WTC11 (cell line): ENCODE data around the gene TMEM63B. TPM values are rescaled to one million over a fixed set of nuclear protein-coding genes. Genes with fewer than 3 reads are reported as not detected.

ENCODE experiments used
- ATAC-seq: fragments of 200-7000 bp; cut with Tn5 transposase; 2 replicates; pipeline ENCODE4 v1.10.0; 2021; ENCODE audit warnings: mild to moderate bottlenecking, moderate library complexity
- CTCF ChIA-PET: fragments of 300-600 bp; sonication (Branson Sonifier 250); formaldehyde crosslinking; loops from one replicate; lab custom pipeline; 2021; ENCODE audit warnings: antibody characterized with exemption; lab: Charles Lee
- POLR2A ChIA-PET: fragments of 350-600 bp; sonication (Branson Sonifier 250); formaldehyde crosslinking; loops from one replicate; lab custom pipeline; 2021; ENCODE audit warnings: antibody characterized with exemption; lab: Charles Lee
- DNase-seq: peaks from one replicate; pipeline ENCODE4 v3.0.0; 2021; ENCODE audit warnings: low spot score
- H3K27ac Mint-ChIP-seq: 2 replicates; pipeline ENCODE4 v1.8.0; 2021; ENCODE audit warnings: mixed read lengths
- H3K27me3 Mint-ChIP-seq: 2 replicates; pipeline ENCODE4 v1.8.0; 2021; ENCODE audit warnings: low read depth, mild to moderate bottlenecking, moderate library complexity, mixed read lengths
- H3K36me3 Mint-ChIP-seq: 2 replicates; pipeline ENCODE4 v1.8.0; 2021; ENCODE audit warnings: mixed read lengths
- H3K4me1 Mint-ChIP-seq: 2 replicates; pipeline ENCODE4 v1.8.0; 2022; ENCODE audit warnings: mixed read lengths
- H3K4me3 Mint-ChIP-seq: 2 replicates; pipeline ENCODE4 v1.8.0; 2021; ENCODE audit warnings: mild to moderate bottlenecking, moderate library complexity, mixed read lengths
- H3K9me3 Mint-ChIP-seq: 2 replicates; pipeline ENCODE4 v1.8.0; 2021; ENCODE audit warnings: mixed read lengths
- AR ChIP-seq: fragments of 250-450 bp; sonication (Bioruptor Pico); IDR thresholded peaks from 2 replicates; pipeline ENCODE4 v1.9.0; 2021; ENCODE audit warnings: mild to moderate bottlenecking
- ATF2 ChIP-seq: sonication (generic); formaldehyde crosslinking; IDR thresholded peaks from 2 replicates; pipeline ENCODE4 v1.8.1; 2022; ENCODE audit warnings: low read depth, missing genetic modification reagents, borderline replicate concordance
- E2F5 ChIP-seq: sonication (generic); formaldehyde crosslinking; IDR thresholded peaks from 2 replicates; pipeline ENCODE4 v1.8.1; 2022; ENCODE audit warnings: mild to moderate bottlenecking, moderate library complexity, missing genetic modification reagents
- EMX1 ChIP-seq: fragments of 250-450 bp; sonication (Bioruptor Pico); IDR thresholded peaks from 2 replicates; pipeline ENCODE4 v1.8.0; 2021; ENCODE audit warnings: mild to moderate bottlenecking
- ETV6 ChIP-seq: sonication (generic); formaldehyde crosslinking; IDR thresholded peaks from 2 replicates; pipeline ENCODE4 v1.8.1; 2022; ENCODE audit warnings: mild to moderate bottlenecking, missing genetic modification reagents
- FOXJ3 ChIP-seq: sonication (generic); formaldehyde crosslinking; IDR thresholded peaks from 2 replicates; pipeline ENCODE4 v1.9.0; 2021; ENCODE audit warnings: missing genetic modification reagents, mild to moderate bottlenecking, borderline replicate concordance
- FOXP1 ChIP-seq: sonication (generic); formaldehyde crosslinking; IDR thresholded peaks from 2 replicates; pipeline ENCODE4 v1.8.0; 2022; ENCODE audit warnings: missing genetic modification reagents, mild to moderate bottlenecking, moderate library complexity, borderline replicate concordance
- FOXP4 ChIP-seq: sonication (generic); formaldehyde crosslinking; IDR thresholded peaks from 2 replicates; pipeline ENCODE4 v1.8.0; 2022; ENCODE audit warnings: mild to moderate bottlenecking, missing genetic modification reagents
- GABPB1 ChIP-seq: sonication (generic); formaldehyde crosslinking; IDR thresholded peaks from 2 replicates; pipeline ENCODE4 v1.8.1; 2023; ENCODE audit warnings: mild to moderate bottlenecking, missing genetic modification reagents
- JAZF1 ChIP-seq: fragments of 250-450 bp; sonication (Bioruptor Pico); IDR thresholded peaks from 2 replicates; pipeline ENCODE4 v1.9.0; 2021; ENCODE audit warnings: moderate library complexity, mild to moderate bottlenecking, inconsistent platforms
- JUN ChIP-seq: sonication (generic); formaldehyde crosslinking; IDR thresholded peaks from 2 replicates; pipeline ENCODE4 v1.8.0; 2023; ENCODE audit warnings: mild to moderate bottlenecking, missing genetic modification reagents
- KAT7 ChIP-seq: sonication (generic); formaldehyde crosslinking; IDR thresholded peaks from 2 replicates; pipeline ENCODE4 v1.8.1; 2023; ENCODE audit warnings: missing genetic modification reagents, mild to moderate bottlenecking, borderline replicate concordance
- NFATC4 ChIP-seq: fragments of 250-450 bp; sonication (Bioruptor Pico); IDR thresholded peaks from 2 replicates; pipeline ENCODE4 v1.9.0; 2021; ENCODE audit warnings: mild to moderate bottlenecking
- NR1H2 ChIP-seq: sonication (generic); formaldehyde crosslinking; IDR thresholded peaks from 2 replicates; pipeline ENCODE4 v1.9.0; 2021; ENCODE audit warnings: mild to moderate bottlenecking, moderate library complexity, missing genetic modification reagents
- NR3C1 ChIP-seq: sonication (generic); formaldehyde crosslinking; conservative IDR thresholded peaks from 2 replicates; pipeline ENCODE4 v1.8.1; 2023; ENCODE audit warnings: low read depth, mild to moderate bottlenecking, missing genetic modification reagents
- OVOL2 ChIP-seq: fragments of 250-450 bp; sonication (Bioruptor Pico); IDR thresholded peaks from 2 replicates; pipeline ENCODE4 v1.9.0; 2021; ENCODE audit warnings: mild to moderate bottlenecking, borderline replicate concordance
- RELA ChIP-seq: sonication (generic); formaldehyde crosslinking; IDR thresholded peaks from 2 replicates; pipeline ENCODE4 v1.8.1; 2022; ENCODE audit warnings: missing genetic modification reagents, mild to moderate bottlenecking, borderline replicate concordance
- SOX15 ChIP-seq: fragments of 250-450 bp; sonication (Bioruptor Pico); IDR thresholded peaks from 2 replicates; pipeline ENCODE4 v1.9.0; 2021; ENCODE audit warnings: mild to moderate bottlenecking
- SP1 ChIP-seq: sonication (generic); formaldehyde crosslinking; conservative IDR thresholded peaks from 2 replicates; pipeline ENCODE4 v1.8.1; 2022; ENCODE audit warnings: missing genetic modification reagents
- TCF7 ChIP-seq: sonication (generic); formaldehyde crosslinking; IDR thresholded peaks from 2 replicates; pipeline ENCODE4 v1.8.0; 2022; ENCODE audit warnings: mild to moderate bottlenecking, low read depth, missing genetic modification reagents, moderate library complexity
- TP53 ChIP-seq: sonication (generic); formaldehyde crosslinking; IDR thresholded peaks from 2 replicates; pipeline ENCODE4 v1.8.1; 2023; ENCODE audit warnings: mild to moderate bottlenecking, missing genetic modification reagents
- ZNF138 ChIP-seq: sonication (generic); formaldehyde crosslinking; conservative IDR thresholded peaks from 2 replicates; pipeline ENCODE4 v1.8.1; 2022; ENCODE audit warnings: mild to moderate bottlenecking, moderate library complexity, missing genetic modification reagents
- ZNF425 ChIP-seq: fragments of 250-450 bp; sonication (Bioruptor Pico); conservative IDR thresholded peaks from 2 replicates; pipeline ENCODE4 v1.9.0; 2021; ENCODE audit warnings: mild to moderate bottlenecking
- total RNA-seq: library from RNA; stranded (reverse); gene quantifications from 3 replicates; pipeline ENCODE4 v1.2.3, GENCODE V29; 2021
- TF ChIP-seq, protein P1 (sequence below): sonication (generic); formaldehyde crosslinking; IDR thresholded peaks from 2 replicates; pipeline ENCODE4 v1.8.0; 2022; ENCODE audit warnings: mild to moderate bottlenecking, missing genetic modification reagents
- TF ChIP-seq, protein P2 (sequence below): sonication (generic); formaldehyde crosslinking; IDR thresholded peaks from 2 replicates; pipeline ENCODE4 v1.8.1; 2022; ENCODE audit warnings: missing genetic modification reagents, borderline replicate concordance

TMEM63B gene
- total RNA-seq, 1 experiment from 2014 or later, result 72.8 TPM

DNA sequence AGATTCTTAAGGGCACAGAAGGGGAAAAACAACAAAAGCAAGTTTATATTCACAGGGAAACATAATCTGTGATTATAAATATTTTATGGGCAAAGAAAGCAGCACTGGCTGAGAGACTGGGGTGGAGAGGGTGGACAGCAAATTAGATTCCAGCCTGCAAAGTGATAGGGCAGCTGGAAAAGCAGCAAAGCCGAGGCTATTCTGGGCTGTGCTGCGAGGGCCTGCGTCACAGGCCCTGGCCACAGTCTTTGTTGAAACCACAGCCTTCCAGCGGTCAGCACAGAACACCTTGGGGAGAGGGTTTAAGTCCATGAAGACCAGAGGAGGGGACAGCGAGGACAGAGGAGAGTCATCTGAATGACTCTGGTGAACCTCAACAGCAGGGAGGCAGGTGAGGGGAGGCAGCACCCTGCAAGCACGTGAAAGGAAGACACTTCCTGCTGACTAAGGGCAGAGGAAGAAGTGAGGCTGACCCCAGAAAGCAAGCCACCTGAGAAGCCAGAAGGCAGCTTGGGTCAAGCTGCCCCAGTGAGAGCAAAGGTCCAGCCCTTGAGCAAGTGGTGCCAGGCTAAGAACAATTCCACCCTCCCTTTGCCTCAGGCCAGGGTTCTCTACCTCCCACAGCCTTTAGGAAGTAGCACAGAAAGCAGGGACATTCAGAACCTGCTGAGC is 17.2 kb upstream of the TMEM63B start:
- H3K4me1 Mint-ChIP-seq, result no peaks in the 10 kb centered on the region
- no peaks in the 10 kb centered on the region for H3K27me3 Mint-ChIP-seq
- DNase-seq (no peak), ATAC-seq (no peak)
- peak overlapping the region; percentile 81; the same call in 1 of the 2 replicates for H3K27ac Mint-ChIP-seq
- H3K36me3 Mint-ChIP-seq, result peaks cover 72% of the 10 kb centered on the region
- H3K9me3 Mint-ChIP-seq, result no peaks in the 10 kb centered on the region
- H3K4me3 Mint-ChIP-seq, result no peak overlapping the region
- ChIA-PET CTCF (interaction anchor here (1.0 kb wide), 1 partner anchor 14 kb away, joined by 3 read pairs; no protein-coding TSS in a partner anchor), POLR2A (interaction anchor here (0.6 kb wide), 1 partner anchor 146 kb away, joined by 4 read pairs; no protein-coding TSS in a partner anchor)
- TF ChIP-seq ETV6 (CRISPR knock-in tag) (no peak), FOXP4 (CRISPR knock-in tag) (no peak), AR (no peak), NR3C1 (CRISPR knock-in tag) (no peak), TCF7 (no peak), GABPB1 (CRISPR knock-in tag) (no peak), ATF2 (no peak), NFATC4 (CRISPR knock-in tag) (no peak), ZNF425 (no peak), TP53 (CRISPR knock-in tag) (no peak), E2F5 (CRISPR knock-in tag) (no peak), OVOL2 (no peak), KAT7 (no peak), FOXJ3 (no peak), SOX15 (CRISPR knock-in tag) (no peak)
- TF ChIP-seq, protein P1, sequence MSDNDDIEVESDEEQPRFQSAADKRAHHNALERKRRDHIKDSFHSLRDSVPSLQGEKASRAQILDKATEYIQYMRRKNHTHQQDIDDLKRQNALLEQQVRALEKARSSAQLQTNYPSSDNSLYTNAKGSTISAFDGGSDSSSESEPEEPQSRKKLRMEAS (CRISPR knock-in tag), result no peak

DNA sequence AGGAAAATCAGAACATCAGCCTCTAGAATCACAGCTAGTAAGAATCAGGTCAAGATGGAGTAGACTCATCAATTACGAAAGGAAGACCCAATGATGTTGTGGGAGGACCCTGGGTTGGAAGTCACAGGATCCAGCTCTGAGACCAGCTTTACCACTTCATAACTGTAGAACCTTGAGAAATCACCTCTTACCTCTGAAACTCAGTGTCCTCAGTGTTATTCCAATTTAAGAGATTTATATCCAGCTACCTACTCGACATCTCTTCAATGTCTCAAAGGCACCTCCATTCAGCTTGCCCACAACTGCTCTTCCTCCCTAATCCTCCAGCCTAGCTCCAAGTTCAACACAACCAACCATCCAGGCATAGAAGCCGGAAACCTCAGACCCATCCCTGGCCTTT is 16.4 kb upstream of the TMEM63B start:
- Mint-ChIP-seq H3K4me3 (no peak overlapping the region), H3K9me3 (no peaks in the 10 kb centered on the region), H3K27me3 (no peaks in the 10 kb centered on the region)
- CTCF ChIA-PET, result interaction anchor here (1.0 to 2.3 kb wide), 4 partner anchors 11 to 14 kb away, joined by 3 to 9 read pairs (median 4); no protein-coding TSS in a partner anchor
- TF ChIP-seq ZNF138 (CRISPR knock-in tag) (no peak), RELA (CRISPR knock-in tag) (no peak), FOXP1 (no peak), SP1 (no peak), JUN (CRISPR knock-in tag) (no peak), EMX1 (CRISPR knock-in tag) (no peak), OVOL2 (no peak), JAZF1 (no peak), TP53 (CRISPR knock-in tag) (no peak), NR1H2 (CRISPR knock-in tag) (no peak)
- TF ChIP-seq, protein P2, sequence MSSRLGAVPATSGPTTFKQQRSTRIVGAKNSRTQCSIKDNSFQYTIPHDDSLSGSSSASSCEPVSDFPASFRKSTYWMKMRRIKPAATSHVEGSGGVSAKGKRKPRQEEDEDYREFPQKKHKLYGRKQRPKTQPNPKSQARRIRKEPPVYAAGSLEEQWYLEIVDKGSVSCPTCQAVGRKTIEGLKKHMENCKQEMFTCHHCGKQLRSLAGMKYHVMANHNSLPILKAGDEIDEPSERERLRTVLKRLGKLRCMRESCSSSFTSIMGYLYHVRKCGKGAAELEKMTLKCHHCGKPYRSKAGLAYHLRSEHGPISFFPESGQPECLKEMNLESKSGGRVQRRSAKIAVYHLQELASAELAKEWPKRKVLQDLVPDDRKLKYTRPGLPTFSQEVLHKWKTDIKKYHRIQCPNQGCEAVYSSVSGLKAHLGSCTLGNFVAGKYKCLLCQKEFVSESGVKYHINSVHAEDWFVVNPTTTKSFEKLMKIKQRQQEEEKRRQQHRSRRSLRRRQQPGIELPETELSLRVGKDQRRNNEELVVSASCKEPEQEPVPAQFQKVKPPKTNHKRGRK (CRISPR knock-in tag), result no peak
- TF ChIP-seq, all 79 proteins: peak for 0
- H3K36me3 Mint-ChIP-seq, result peaks cover 73% of the 10 kb centered on the region
- DNase-seq (no peak), ATAC-seq (no peak)
- H3K27ac Mint-ChIP-seq, result no peak overlapping the region
- POLR2A ChIA-PET, result no interaction called here
- no peaks in the 10 kb centered on the region for H3K4me1 Mint-ChIP-seq
